ENCODE data around the gene GPR107. TPM values are rescaled to one million over a fixed set of nuclear protein-coding genes. Genes with fewer than 3 reads are reported as not detected.
A peak's percentile ranks its signal among the peaks of the same experiment; 100 is the strongest.

Gene GPR107
- polyA plus RNA-seq, 3 donors = 6.0 to 22.6 (median 6.0) TPM

DNA sequence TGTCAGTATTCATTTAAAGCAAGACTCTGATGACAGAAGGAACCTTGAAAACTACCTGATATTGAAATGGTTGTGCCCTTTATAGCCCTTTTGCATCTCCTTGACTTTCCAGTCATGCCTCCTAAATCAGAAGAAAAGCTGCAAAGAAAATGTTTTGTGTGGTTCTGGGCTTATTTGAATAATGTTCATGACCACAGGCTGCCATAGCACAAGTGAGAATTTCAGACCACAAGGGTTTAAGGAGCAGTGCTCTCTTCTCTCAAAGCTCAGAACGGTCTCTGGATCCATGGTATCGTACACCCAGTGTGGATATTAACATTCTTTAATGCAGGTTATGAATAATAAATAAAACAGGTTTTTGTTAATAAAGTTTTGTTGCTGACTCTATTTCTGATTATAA is 54.2 kb downstream of the GPR107 start:
- Histone ChIP-seq H3K27ac (ENCODE audit: low read depth in 1 of 2, low read length in 2 of 2) (no peak overlapping the region), H3K79me2 (ENCODE audit: insufficient read depth, low read length) (no peaks in the 10 kb centered on the region), H3K27me3 (ENCODE audit: control insufficient read depth in 2 of 2, insufficient read depth in 2 of 2, low read length in 2 of 2) (no peaks in the 10 kb centered on the region), H3K9me3 (replicated peaks in 1 of 2; ENCODE audit: control insufficient read depth in 1 of 2, insufficient read depth in 1 of 2, low read length in 2 of 2) (no peaks in the 10 kb centered on the region), H2AFZ (ENCODE audit: insufficient read depth, low read depth, low read length, poor library complexity, severe bottlenecking) (no peak overlapping the region), H3K4me3 (replicated peaks in 1 of 3; ENCODE audit: low read depth in 2 of 3, low read length in 3 of 3) (no peak overlapping the region), H3K4me2 (replicated peaks; ENCODE audit: extremely low read depth, low read length, poor library complexity, severe bottlenecking) (no peak overlapping the region), H3K36me3 (replicated peaks in 1 of 2; ENCODE audit: control insufficient read depth in 1 of 2, insufficient read depth in 2 of 2, low read length in 2 of 2) (peaks cover 70 to 96% of the 10 kb centered on the region in 2 donors), H4K20me1 (ENCODE audit: insufficient read depth, low read length) (peaks cover 6% of the 10 kb centered on the region), H3K9ac (ENCODE audit: insufficient read depth, low read length, poor library complexity, severe bottlenecking) (no peak overlapping the region), H3K4me1 (ENCODE audit: control insufficient read depth in 1 of 2, insufficient read depth in 2 of 2, low read length in 2 of 2) (peaks cover 0 to 2% of the 10 kb centered on the region in 2 donors)
- no CpG with 5 or more reads among the region's 2 CpGs for WGBS (ENCODE audit: insufficient coverage)
- H3K9me3 Mint-ChIP-seq = no peaks in the 10 kb centered on the region
- intact Hi-C loops (cut with micrococcal nuclease) = loop anchor here (1.0 to 10.0 kb wide), 2 partner anchors 57 to 128 kb away; no protein-coding TSS in a partner anchor
- TF ChIP-seq CTCF (IDR thresholded peaks at IDR 0.05) = no peak
- peak overlapping the region in 2 of 7 donors; percentile 66 to 82 for H3K27ac Mint-ChIP-seq
- H3K36me3 Mint-ChIP-seq = peaks cover 75 to 98% of the 10 kb centered on the region in 2 donors
- no peak overlapping the region for H3K4me3 Mint-ChIP-seq
- peaks cover 12% of the 10 kb centered on the region for H3K4me1 Mint-ChIP-seq
- peaks cover 0 to 2% (median 2%) of the 10 kb centered on the region in 3 donors for H3K27me3 Mint-ChIP-seq (ENCODE audit: low read depth in 3 of 3)
- no peak for DNase-seq

- intact Hi-C loops (cut with micrococcal nuclease) = no loop called here
- Mint-ChIP-seq H3K27ac (no peak overlapping the region), H3K4me3 (no peak overlapping the region), H3K36me3 (peaks cover 68 to 90% of the 10 kb centered on the region in 2 donors), H3K4me1 (peaks cover 5% of the 10 kb centered on the region), H3K27me3 (ENCODE audit: low read depth in 3 of 3) (peaks cover 0 to 3% (median 0%) of the 10 kb centered on the region in 3 donors), H3K9me3 (no peaks in the 10 kb centered on the region)
- no peaks in the 10 kb centered on the region for H3K79me2 ChIP-seq (ENCODE audit: insufficient read depth, low read length)
- no peak for DNase-seq
- H2AFZ ChIP-seq (ENCODE audit: insufficient read depth, low read depth, low read length, poor library complexity, severe bottlenecking) = no peak overlapping the region
- no peak overlapping the region for H3K4me3 ChIP-seq (replicated peaks in 1 of 3; ENCODE audit: low read depth in 2 of 3, low read length in 3 of 3)
- peaks cover 6% of the 10 kb centered on the region for H4K20me1 ChIP-seq (ENCODE audit: insufficient read depth, low read length)
- TF ChIP-seq CTCF (IDR thresholded peaks at IDR 0.05) = no peak
- no peak overlapping the region for H3K27ac ChIP-seq (ENCODE audit: low read depth in 1 of 2, low read length in 2 of 2)
- H3K36me3 ChIP-seq (replicated peaks in 1 of 2; ENCODE audit: control insufficient read depth in 1 of 2, insufficient read depth in 2 of 2, low read length in 2 of 2) = peaks cover 65 to 90% of the 10 kb centered on the region in 2 donors
- WGBS (ENCODE audit: insufficient coverage) = 87% methylated on average over 3 of the region's 5 CpGs
- no peak overlapping the region for H3K9ac ChIP-seq (ENCODE audit: insufficient read depth, low read length, poor library complexity, severe bottlenecking)
- no peak overlapping the region for H3K4me2 ChIP-seq (replicated peaks; ENCODE audit: extremely low read depth, low read length, poor library complexity, severe bottlenecking)
- H3K9me3 ChIP-seq (replicated peaks in 1 of 2; ENCODE audit: control insufficient read depth in 1 of 2, insufficient read depth in 1 of 2, low read length in 2 of 2) = no peaks in the 10 kb centered on the region
- H3K27me3 ChIP-seq (ENCODE audit: control insufficient read depth in 2 of 2, insufficient read depth in 2 of 2, low read length in 2 of 2) = no peaks in the 10 kb centered on the region
- H3K4me1 ChIP-seq (ENCODE audit: control insufficient read depth in 1 of 2, insufficient read depth in 2 of 2, low read length in 2 of 2) = no peaks in the 10 kb centered on the region
Observed at GRCh38 chr9:130110166-130110565, 56.5 kb downstream of the GPR107 start.
